Uterus (tissue), 4 donors: ENCODE measurements around the gene USP17L10. TPM values are rescaled to one million over a fixed set of nuclear protein-coding genes. Genes with fewer than 3 reads are reported as not detected.
"Not testable (repeated sequence)": the region's sequence is repeated elsewhere in the genome, so short reads cannot be mapped to it uniquely, and the experiment has no call there.

Experiments
- DNase-seq, 2 donors: peaks; one replicate each; pipeline ENCODE4 v3.0.0-alpha.2; 2019 to 2020
- H3K27ac ChIP-seq, 2 donors: fragments of 200-600 bp; sonication (generic); 1 replicate in 1 of 2; 2 replicates in 1 of 2; pipeline ENCODE4 v1.5.1; 2016 to 2018
- H3K27me3 ChIP-seq, 2 donors: fragments of 200-600 bp; sonication (generic); one replicate each; pipeline ENCODE4 v1.5.1; 2018 to 2019; ENCODE audit warnings: control low read depth in 1 of 2
- H3K36me3 ChIP-seq, 2 donors: fragments of 200-600 bp; sonication (generic); one replicate each; pipeline ENCODE4 v1.5.1; 2019; ENCODE audit warnings: control low read depth in 1 of 2
- H3K4me1 ChIP-seq, 2 donors: fragments of 200-600 bp; sonication (generic); one replicate each; pipeline ENCODE4 v1.5.1; 2018 to 2019; ENCODE audit warnings: control low read depth in 1 of 2
- H3K4me3 ChIP-seq, 2 donors: fragments of 200-600 bp; sonication (generic); 1 replicate in 1 of 2; 2 replicates in 1 of 2; pipeline ENCODE4 v1.5.1; 2018 to 2019; ENCODE audit warnings: mild to moderate bottlenecking in 1 of 2
- H3K9me3 ChIP-seq, 2 donors: fragments of 200-600 bp; sonication (generic); one replicate each; pipeline ENCODE4 v1.5.1; 2019; ENCODE audit warnings: control low read depth in 1 of 2
- intact Hi-C: fragments of 100-400 bp; cut with DNase I; formaldehyde crosslinking; loops from one replicate; pipeline ENCODE4 v1.15.1; 2023; ENCODE audit warnings: low total_unique reads
- total RNA-seq, 4 donors: library from RNA; depleted of rRNA in 3 of 4; stranded (reverse); fragments of >200 nt in 3 of 4; gene quantifications; one replicate each; pipeline versions ENCODE4 v1.1.0 to v1.2.4, GENCODE V29; 2014 to 2023
- donor health status: DM: yes; HTN: yes; CAD: no.

USP17L10 gene
- total RNA-seq, 4 donors from 2014 or later = not detected

DNA sequence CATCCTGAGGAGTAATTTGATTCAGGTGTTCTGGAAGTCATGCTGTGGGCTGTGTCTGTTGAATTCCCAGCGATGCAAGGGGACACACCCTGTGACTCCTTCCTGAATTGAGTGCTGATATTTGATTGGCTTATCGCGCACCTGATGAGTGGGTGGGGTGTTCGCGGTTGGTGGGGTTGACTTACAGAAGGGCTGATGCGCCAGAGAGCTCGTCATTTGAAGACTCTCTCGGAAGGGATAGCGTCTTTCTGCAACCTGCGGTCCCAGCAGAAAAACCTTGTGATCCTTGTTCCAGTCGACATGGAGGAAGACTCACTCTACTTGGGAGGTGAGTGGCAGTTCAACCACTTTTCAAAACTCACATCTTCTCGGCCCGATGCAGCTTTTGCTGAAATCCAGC, 42.6 kb downstream of the USP17L10 start, which contains the start of gene USP17L19:
USP17L19 (plus strand) TSS at position 301 of the 400 bp plus-strand sequence; CDS start at position 301, 0 bp downstream.
- H3K4me1 ChIP-seq, H3K4me3 ChIP-seq, intact Hi-C loops, H3K27ac ChIP-seq, H3K9me3 ChIP-seq, DNase-seq, H3K36me3 ChIP-seq, H3K27me3 ChIP-seq: not testable (repeated sequence)

DNA sequence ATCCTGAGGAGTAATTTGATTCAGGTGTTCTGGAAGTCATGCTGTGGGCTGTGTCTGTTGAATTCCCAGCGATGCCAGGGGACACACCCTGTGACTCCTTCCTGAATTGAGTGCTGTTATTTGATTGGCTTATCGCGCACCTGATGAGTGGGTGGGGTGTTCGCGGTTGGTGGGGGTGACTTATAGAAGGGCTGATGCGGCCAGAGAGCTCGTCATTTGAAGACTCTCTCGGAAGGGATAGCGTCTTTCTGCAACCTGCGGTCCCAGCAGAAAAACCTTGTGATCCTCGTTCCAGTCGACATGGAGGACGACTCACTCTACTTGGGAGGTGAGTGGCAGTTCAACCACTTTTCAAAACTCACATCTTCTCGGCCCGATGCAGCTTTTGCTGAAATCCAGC, 47.4 kb downstream of the USP17L10 start, which contains the start of gene USP17L20:
USP17L20 (plus strand) TSS at position 301 of the 400 bp plus-strand sequence; CDS start at position 301, 0 bp downstream.
- H3K4me3 ChIP-seq, H3K36me3 ChIP-seq, intact Hi-C loops, H3K9me3 ChIP-seq, H3K4me1 ChIP-seq, DNase-seq, H3K27ac ChIP-seq, H3K27me3 ChIP-seq: not testable (repeated sequence)

Other genes with a start within 250 kb of the USP17L10 start
- not detected for gene FAM90A26, start 40.2 kb upstream of the USP17L10 start, total RNA-seq
- not detected for gene USP17L11, start 4.7 kb downstream of the USP17L10 start, total RNA-seq
- not detected for gene USP17L12, start 9.5 kb downstream of the USP17L10 start, total RNA-seq
- not detected for gene USP17L13, start 14.2 kb downstream of the USP17L10 start, total RNA-seq
- under 1 TPM in 1 of 4 donors, not detected in 3; 0.27 TPM for gene USP17L15, start 23.7 kb downstream of the USP17L10 start, total RNA-seq
- gene USP17L17, start 33.2 kb downstream of the USP17L10 start, total RNA-seq = not detected
- gene USP17L18, start 38.0 kb downstream of the USP17L10 start, total RNA-seq = not detected
- gene USP17L19, start 42.7 kb downstream of the USP17L10 start, total RNA-seq = not detected
- gene USP17L20, start 47.5 kb downstream of the USP17L10 start, total RNA-seq = not detected
- not detected for gene USP17L21, start 52.2 kb downstream of the USP17L10 start, total RNA-seq
- gene USP17L22, start 57.0 kb downstream of the USP17L10 start, total RNA-seq = not detected
- gene USP17L24, start 114.5 kb downstream of the USP17L10 start, total RNA-seq = not detected
- gene USP17L25, start 119.3 kb downstream of the USP17L10 start, total RNA-seq = not detected
- not detected for gene USP17L26, start 124.0 kb downstream of the USP17L10 start, total RNA-seq
- gene USP17L5, start 128.7 kb downstream of the USP17L10 start, total RNA-seq = not detected
- not detected for gene USP17L27, start 133.5 kb downstream of the USP17L10 start, total RNA-seq
- not detected for gene USP17L28, start 138.2 kb downstream of the USP17L10 start, total RNA-seq
- gene USP17L29, start 143.0 kb downstream of the USP17L10 start, total RNA-seq = not detected
- not detected for gene USP17L30, start 152.5 kb downstream of the USP17L10 start, total RNA-seq
- gene DEFB131A, start 233.8 kb downstream of the USP17L10 start, total RNA-seq = not detected